ENCODE results near the gene PDE7B. TPM values are rescaled to one million over a fixed set of nuclear protein-coding genes. Genes with fewer than 3 reads are reported as not detected.

The PDE7B gene
- total RNA-seq, 3 donors from 2014 or later (not counting 1 experiment from before 2014, with no cell fraction given): 0.14 to 0.18 TPM; not detected in 1

GRCh38 chr6:136123468-136123867 is 272.0 kb downstream of the PDE7B start:
- H3K36me3 Mint-ChIP-seq: no peaks in the 10 kb centered on the region
- H3K9me3 Mint-ChIP-seq: no peaks in the 10 kb centered on the region
- peaks cover 2 to 17% of the 10 kb centered on the region in 2 donors for H3K27me3 Mint-ChIP-seq (ENCODE audit: low read depth in 2 of 2)
- H3K4me3 Mint-ChIP-seq: no peak overlapping the region
- TF ChIP-seq CTCF (IDR thresholded peaks at IDR 0.05): no peak
- no peaks in the 10 kb centered on the region for H3K9me3 ChIP-seq (ENCODE audit: control insufficient read depth, insufficient read depth, low read length)
- intact Hi-C loops (cut with micrococcal nuclease): no loop called here
- peaks cover 0 to 5% of the 10 kb centered on the region in 2 donors for H3K4me1 Mint-ChIP-seq
- no peaks in the 10 kb centered on the region for H3K36me3 ChIP-seq (ENCODE audit: control insufficient read depth, insufficient read depth, low read length)
- H3K27ac ChIP-seq (ENCODE audit: low read length): no peak overlapping the region
- DNase-seq (no peak), ATAC-seq (no peak)
- H3K4me1 ChIP-seq (ENCODE audit: control insufficient read depth, insufficient read depth, low read length): no peaks in the 10 kb centered on the region
- no peak overlapping the region for H3K27ac Mint-ChIP-seq
- H3K4me3 ChIP-seq (ENCODE audit: low read length): no peak overlapping the region
- 92% methylated on average over 1 of the region's 1 CpG for WGBS (ENCODE audit: insufficient coverage)
- H3K27me3 ChIP-seq (ENCODE audit: control insufficient read depth, insufficient read depth, low read length): no peaks in the 10 kb centered on the region

DNA sequence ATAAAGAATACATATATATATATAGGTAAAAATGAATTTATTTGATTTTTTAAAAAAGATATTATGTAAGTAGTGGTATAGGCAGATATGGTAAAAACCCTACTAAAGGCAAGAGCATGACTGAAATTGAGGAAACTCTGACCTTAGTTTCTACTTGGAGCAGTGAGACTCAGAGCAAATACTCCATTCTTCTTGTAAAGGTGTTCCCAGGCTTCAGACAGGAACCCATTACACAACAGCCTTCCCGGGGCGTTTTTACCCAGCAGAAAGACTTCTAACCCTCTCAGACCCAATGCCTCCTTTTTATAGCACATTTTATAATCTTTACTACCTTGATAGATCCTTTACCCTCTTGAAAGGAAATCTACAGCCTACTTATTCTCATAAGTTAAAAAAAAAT is 274.1 kb downstream of the PDE7B start:
- no peak for TF ChIP-seq CTCF (IDR thresholded peaks at IDR 0.05)
- Histone ChIP-seq H3K27me3 (ENCODE audit: control insufficient read depth, insufficient read depth, low read length) (no peaks in the 10 kb centered on the region), H3K4me1 (ENCODE audit: control insufficient read depth, insufficient read depth, low read length) (no peaks in the 10 kb centered on the region), H3K36me3 (ENCODE audit: control insufficient read depth, insufficient read depth, low read length) (no peaks in the 10 kb centered on the region), H3K9me3 (ENCODE audit: control insufficient read depth, insufficient read depth, low read length) (no peaks in the 10 kb centered on the region), H3K27ac (ENCODE audit: low read length) (no peak overlapping the region), H3K4me3 (ENCODE audit: low read length) (no peak overlapping the region)
- ATAC-seq (no peak), DNase-seq (no peak)
- Mint-ChIP-seq H3K27me3 (ENCODE audit: low read depth in 2 of 2) (peaks cover 5 to 24% of the 10 kb centered on the region in 2 donors), H3K4me3 (no peak overlapping the region), H3K27ac (no peak overlapping the region), H3K9me3 (no peaks in the 10 kb centered on the region), H3K36me3 (no peaks in the 10 kb centered on the region), H3K4me1 (peaks cover 0 to 5% of the 10 kb centered on the region in 2 donors)
- intact Hi-C loops (cut with micrococcal nuclease): no loop called here
- WGBS (ENCODE audit: insufficient coverage): 90% methylated on average over 2 of the region's 2 CpGs

DNA sequence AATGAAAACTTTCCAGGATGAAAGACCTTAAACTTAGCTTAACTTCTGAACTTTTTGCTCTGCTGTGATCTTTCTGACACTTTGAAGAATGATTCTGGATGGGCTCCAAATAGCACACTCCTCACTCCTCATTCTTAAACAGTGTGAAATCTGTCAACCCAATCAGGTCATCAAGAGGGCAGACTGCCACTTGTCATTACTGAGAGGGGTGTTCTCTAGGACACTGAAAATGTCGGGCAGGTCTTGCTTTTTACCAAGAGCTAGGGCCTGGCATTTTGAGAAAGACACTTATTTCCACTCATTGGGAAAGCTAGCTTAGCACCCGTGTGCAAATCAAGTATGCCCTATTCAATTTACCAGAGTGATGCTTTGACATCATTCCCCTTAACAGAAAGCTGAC is 276.4 kb downstream of the PDE7B start:
- intact Hi-C loops (cut with micrococcal nuclease): no loop called here
- Histone ChIP-seq H3K27me3 (ENCODE audit: control insufficient read depth, insufficient read depth, low read length) (no peaks in the 10 kb centered on the region), H3K4me3 (ENCODE audit: low read length) (no peak overlapping the region), H3K36me3 (ENCODE audit: control insufficient read depth, insufficient read depth, low read length) (no peaks in the 10 kb centered on the region), H3K4me1 (ENCODE audit: control insufficient read depth, insufficient read depth, low read length) (no peaks in the 10 kb centered on the region), H3K27ac (ENCODE audit: low read length) (no peak overlapping the region), H3K9me3 (ENCODE audit: control insufficient read depth, insufficient read depth, low read length) (no peaks in the 10 kb centered on the region)
- Mint-ChIP-seq H3K27me3 (ENCODE audit: low read depth in 2 of 2) (peaks cover 8 to 15% of the 10 kb centered on the region in 2 donors), H3K4me1 (peaks cover 0 to 5% of the 10 kb centered on the region in 2 donors), H3K36me3 (no peaks in the 10 kb centered on the region), H3K27ac (no peak overlapping the region), H3K4me3 (no peak overlapping the region), H3K9me3 (no peaks in the 10 kb centered on the region)
- 60% methylated on average over 2 of the region's 2 CpGs for WGBS (ENCODE audit: insufficient coverage)
- no peak for ATAC-seq
- no peak for DNase-seq
- TF ChIP-seq CTCF (IDR thresholded peaks at IDR 0.05): no peak

- no peaks in the 10 kb centered on the region for H3K9me3 Mint-ChIP-seq
- TF ChIP-seq CTCF (IDR thresholded peaks at IDR 0.05): no peak
Measured at GRCh38 chr6:136129365-136129764, 277.9 kb downstream of the PDE7B start.

More at GRCh38 chr6:136129365-136129764, 277.9 kb downstream of the PDE7B start:
- H3K36me3 ChIP-seq (ENCODE audit: control insufficient read depth, insufficient read depth, low read length): no peaks in the 10 kb centered on the region
- WGBS (ENCODE audit: insufficient coverage): 51% methylated on average over 3 of the region's 3 CpGs
- DNase-seq (no peak), ATAC-seq (no peak)
- Mint-ChIP-seq H3K27me3 (ENCODE audit: low read depth in 2 of 2) (peaks cover 12 to 15% of the 10 kb centered on the region in 2 donors), H3K4me3 (no peak overlapping the region), H3K27ac (no peak overlapping the region), H3K36me3 (no peaks in the 10 kb centered on the region), H3K4me1 (peaks cover 0 to 5% of the 10 kb centered on the region in 2 donors)
- no peak overlapping the region for H3K4me3 ChIP-seq (ENCODE audit: low read length)
- no peaks in the 10 kb centered on the region for H3K9me3 ChIP-seq (ENCODE audit: control insufficient read depth, insufficient read depth, low read length)
- H3K27me3 ChIP-seq (ENCODE audit: control insufficient read depth, insufficient read depth, low read length): no peaks in the 10 kb centered on the region
- no peak overlapping the region for H3K27ac ChIP-seq (ENCODE audit: low read length)
- intact Hi-C loops (cut with micrococcal nuclease): no loop called here
- no peaks in the 10 kb centered on the region for H3K4me1 ChIP-seq (ENCODE audit: control insufficient read depth, insufficient read depth, low read length)

Measured in natural killer cell (primary cell).